CD4-positive, CD25-positive, alpha-beta regulatory T cell (primary cell): Measurements from ENCODE around the gene TM6SF1. TPM values are rescaled to one million over a fixed set of nuclear protein-coding genes. Genes with fewer than 3 reads are reported as not detected.

Experiments
- ATAC-seq, 2 donors: fragments of 150-1000 bp; cut with Tn5 transposase; one replicate each; pipeline ENCODE4 v1.10.0; 2021; ENCODE audit warnings: low read depth in 2 of 2, moderate number of reproducible peaks in 2 of 2, moderate library complexity in 1 of 2
- DNase-seq, 3 donors: peaks; one replicate each; pipeline versions ENCODE4 v3.0.0 to v3.0.0-alpha.2; 2012 to 2022; ENCODE audit warnings: mixed read lengths in 1 of 3
- H3K27ac ChIP-seq: one replicate; pipeline ENCODE4 v1.7.0; 2013; ENCODE audit warnings: mild to moderate bottlenecking, low read length; ENCODE audit not compliant: insufficient read depth, poor library complexity, severe bottlenecking
- H3K27me3 ChIP-seq: one replicate; pipeline ENCODE4 v1.7.0; 2013; ENCODE audit warnings: low read length; ENCODE audit not compliant: control insufficient read depth, insufficient read depth
- H3K36me3 ChIP-seq: one replicate; pipeline ENCODE4 v1.7.0; 2013; ENCODE audit warnings: mild to moderate bottlenecking, low read length, moderate library complexity; ENCODE audit not compliant: control insufficient read depth, insufficient read depth
- H3K4me1 ChIP-seq: 2 replicates; pipeline ENCODE4 v1.7.0; 2013; ENCODE audit warnings: mild to moderate bottlenecking, low read length; ENCODE audit not compliant: insufficient read depth, control insufficient read depth, poor library complexity, severe bottlenecking
- H3K4me3 ChIP-seq: one replicate; pipeline ENCODE4 v1.7.0; 2013; ENCODE audit warnings: low read depth, mild to moderate bottlenecking, low read length, moderate library complexity
- H3K9me3 ChIP-seq, 2 experiments: 1 replicate in 1 of 2; 2 replicates in 1 of 2; pipeline ENCODE4 v1.7.0; 2013; ENCODE audit warnings: low read length in 2 of 2, mild to moderate bottlenecking in 1 of 2, moderate library complexity in 1 of 2; ENCODE audit not compliant: control insufficient read depth in 2 of 2
- H3K27ac Mint-ChIP-seq, 3 donors: one replicate each; pipeline ENCODE4 v1.8.0; 2020 to 2022; ENCODE audit warnings: mild to moderate bottlenecking in 3 of 3, mixed read lengths in 3 of 3, moderate library complexity in 2 of 3
- H3K27me3 Mint-ChIP-seq: one replicate; pipeline ENCODE4 v1.8.0; 2022; ENCODE audit warnings: mild to moderate bottlenecking, mixed read lengths
- H3K36me3 Mint-ChIP-seq: one replicate; pipeline ENCODE4 v1.8.0; 2020; ENCODE audit warnings: mixed read lengths
- H3K4me1 Mint-ChIP-seq, 4 donors: one replicate each; pipeline ENCODE4 v1.8.0; 2020 to 2022; ENCODE audit warnings: mixed read lengths in 4 of 4, mild to moderate bottlenecking in 1 of 4
- H3K4me3 Mint-ChIP-seq, 4 donors: one replicate each; pipeline ENCODE4 v1.8.0; 2020 to 2022; ENCODE audit warnings: mild to moderate bottlenecking in 4 of 4, mixed read lengths in 4 of 4, moderate library complexity in 3 of 4
- H3K9me3 Mint-ChIP-seq, 7 donors: one replicate each; pipeline ENCODE4 v1.8.0; 2020 to 2022; ENCODE audit warnings: mixed read lengths in 7 of 7, mild to moderate bottlenecking in 3 of 7, moderate library complexity in 2 of 7
- polyA plus RNA-seq, 4 donors: library from polyadenylated mRNA; unstranded; fragments of 300-500 nt; fragmentation: Illumina TruSeq; gene quantifications; one replicate each; pipeline ENCODE4 v1.2.3, GENCODE V29; 2021
- total RNA-seq: library from RNA; stranded (reverse); gene quantifications from one replicate; pipeline ENCODE4 v1.2.3, GENCODE V29; 2022

Gene TM6SF1
- total and polyA plus RNA-seq, 5 donors from 2014 or later: 0.16 to 0.42 TPM; not detected in 3

DNA sequence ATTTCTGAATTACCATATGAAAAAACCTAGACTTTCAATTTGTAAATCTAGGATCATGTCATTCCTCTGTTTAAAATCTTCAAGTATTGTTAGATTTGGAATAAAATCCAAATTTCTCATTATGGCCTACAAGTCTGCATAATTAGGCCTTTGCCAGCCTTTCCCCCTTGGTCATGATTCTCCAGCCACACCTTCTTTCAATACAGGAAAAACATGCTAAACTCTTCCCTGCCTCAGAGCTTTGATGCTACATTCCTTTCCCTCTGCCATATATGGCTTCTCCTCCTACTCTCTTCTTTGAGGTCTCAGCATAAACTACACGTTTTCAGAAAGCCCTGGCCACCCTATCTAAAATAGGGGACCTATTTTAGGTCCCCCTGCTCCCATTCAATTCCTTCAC, 48.5 kb downstream of the TM6SF1 start:
- Histone ChIP-seq H3K36me3 (no peaks in the 10 kb centered on the region), H3K9me3 (no peaks in the 10 kb centered on the region), H3K27me3 (peaks cover 5% of the 10 kb centered on the region), H3K4me1 (no peaks in the 10 kb centered on the region), H3K27ac (no peak overlapping the region), H3K4me3 (no peak overlapping the region)
- Mint-ChIP-seq H3K36me3 (peaks cover 5% of the 10 kb centered on the region), H3K4me3 (no peak overlapping the region), H3K27me3 (peaks cover 34% of the 10 kb centered on the region), H3K27ac (no peak overlapping the region), H3K9me3 (no peaks in the 10 kb centered on the region), H3K4me1 (no peaks in the 10 kb centered on the region)
- DNase-seq (no peak), ATAC-seq (no peak)

DNA sequence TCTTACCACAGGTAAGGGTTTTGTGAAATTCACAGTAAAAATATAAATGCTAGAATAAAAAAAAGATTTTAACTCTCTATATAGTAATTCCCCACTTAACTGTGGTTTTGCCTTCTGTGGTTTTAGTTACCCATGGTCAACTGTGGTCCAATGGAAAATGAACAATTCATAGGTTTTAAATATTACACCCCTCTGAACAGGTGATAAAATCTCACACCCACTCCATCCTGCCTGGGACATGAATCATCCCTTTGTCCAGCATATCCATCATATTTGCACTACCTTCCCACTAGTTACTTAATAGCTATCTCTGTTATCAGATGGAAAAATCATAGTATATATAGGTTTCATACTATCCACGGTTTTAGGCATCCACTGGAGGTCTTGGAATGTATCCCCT, 50.9 kb downstream of the TM6SF1 start:
- Histone ChIP-seq H3K4me1 (no peaks in the 10 kb centered on the region), H3K27me3 (peaks cover 11% of the 10 kb centered on the region), H3K4me3 (no peak overlapping the region), H3K36me3 (no peaks in the 10 kb centered on the region), H3K9me3 (no peaks in the 10 kb centered on the region), H3K27ac (no peak overlapping the region)
- Mint-ChIP-seq H3K4me3 (no peak overlapping the region), H3K4me1 (no peaks in the 10 kb centered on the region), H3K36me3 (peaks cover 5% of the 10 kb centered on the region), H3K27me3 (peaks cover 47% of the 10 kb centered on the region), H3K27ac (no peak overlapping the region), H3K9me3 (peaks cover 0 to 2% (median 0%) of the 10 kb centered on the region in 7 donors)
- no peak for DNase-seq
- ATAC-seq: no peak

DNA sequence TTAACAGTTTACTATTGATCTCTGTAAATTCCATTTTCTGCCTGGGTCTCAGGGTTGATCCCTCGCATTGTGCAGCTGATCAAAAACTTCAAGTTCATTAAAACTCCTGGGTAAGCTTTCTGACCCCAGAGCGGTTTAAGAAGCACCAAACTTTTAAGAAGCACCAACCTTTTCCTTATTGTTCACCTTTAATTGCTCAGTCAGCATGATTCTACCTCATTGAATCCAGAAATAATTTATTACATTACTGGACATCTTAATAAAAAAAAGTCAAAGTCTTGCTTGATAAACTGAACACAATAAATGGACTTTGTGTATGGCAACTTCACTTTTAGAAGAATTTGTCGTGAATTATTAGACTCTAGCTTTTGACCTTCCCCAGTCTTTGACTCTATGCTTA, 53.3 kb downstream of the TM6SF1 start:
- no peak for DNase-seq
- no peak overlapping the region for H3K4me3 ChIP-seq
- Mint-ChIP-seq H3K4me3 (no peak overlapping the region), H3K27ac (no peak overlapping the region), H3K27me3 (peaks cover 47% of the 10 kb centered on the region), H3K4me1 (no peaks in the 10 kb centered on the region), H3K36me3 (peaks cover 5% of the 10 kb centered on the region), H3K9me3 (peaks cover 0 to 2% (median 0%) of the 10 kb centered on the region in 7 donors)
- no peaks in the 10 kb centered on the region for H3K9me3 ChIP-seq
- H3K4me1 ChIP-seq: no peaks in the 10 kb centered on the region
- ATAC-seq: no peak
- no peaks in the 10 kb centered on the region for H3K36me3 ChIP-seq
- peaks cover 14% of the 10 kb centered on the region for H3K27me3 ChIP-seq
- no peak overlapping the region for H3K27ac ChIP-seq

DNA sequence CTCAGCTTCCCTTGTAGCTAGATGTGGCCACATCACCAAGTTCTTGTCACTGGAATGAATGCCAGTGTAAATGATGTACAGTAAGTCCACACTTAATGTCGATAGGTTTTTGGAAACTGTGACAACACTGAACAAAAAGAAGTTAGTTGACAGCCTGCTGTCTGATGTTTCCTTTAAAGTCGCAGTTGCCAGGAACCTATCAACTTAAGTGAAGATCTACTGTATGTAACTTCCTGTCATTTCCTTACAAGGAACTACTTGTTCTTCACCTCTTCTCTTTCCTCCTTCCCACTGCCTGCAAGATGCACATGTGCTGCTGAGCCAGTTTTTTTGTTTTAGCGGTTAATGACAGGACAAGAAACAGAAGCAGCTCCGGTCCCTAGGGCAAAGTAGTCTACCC, 55.6 kb downstream of the TM6SF1 start:
- Histone ChIP-seq H3K9me3 (peaks cover 3 to 7% of the 10 kb centered on the region in 2 experiments), H3K27ac (no peak overlapping the region), H3K36me3 (no peaks in the 10 kb centered on the region), H3K4me1 (no peaks in the 10 kb centered on the region), H3K27me3 (peaks cover 17% of the 10 kb centered on the region), H3K4me3 (no peak overlapping the region)
- Mint-ChIP-seq H3K27ac (no peak overlapping the region), H3K4me3 (no peak overlapping the region), H3K27me3 (peaks cover 37% of the 10 kb centered on the region), H3K36me3 (peaks cover 9% of the 10 kb centered on the region), H3K9me3 (peaks cover 0 to 14% (median 4%) of the 10 kb centered on the region in 7 donors), H3K4me1 (no peaks in the 10 kb centered on the region)
- no peak for ATAC-seq
- peak in 1 of 3 donors; percentile 9 for DNase-seq

DNA sequence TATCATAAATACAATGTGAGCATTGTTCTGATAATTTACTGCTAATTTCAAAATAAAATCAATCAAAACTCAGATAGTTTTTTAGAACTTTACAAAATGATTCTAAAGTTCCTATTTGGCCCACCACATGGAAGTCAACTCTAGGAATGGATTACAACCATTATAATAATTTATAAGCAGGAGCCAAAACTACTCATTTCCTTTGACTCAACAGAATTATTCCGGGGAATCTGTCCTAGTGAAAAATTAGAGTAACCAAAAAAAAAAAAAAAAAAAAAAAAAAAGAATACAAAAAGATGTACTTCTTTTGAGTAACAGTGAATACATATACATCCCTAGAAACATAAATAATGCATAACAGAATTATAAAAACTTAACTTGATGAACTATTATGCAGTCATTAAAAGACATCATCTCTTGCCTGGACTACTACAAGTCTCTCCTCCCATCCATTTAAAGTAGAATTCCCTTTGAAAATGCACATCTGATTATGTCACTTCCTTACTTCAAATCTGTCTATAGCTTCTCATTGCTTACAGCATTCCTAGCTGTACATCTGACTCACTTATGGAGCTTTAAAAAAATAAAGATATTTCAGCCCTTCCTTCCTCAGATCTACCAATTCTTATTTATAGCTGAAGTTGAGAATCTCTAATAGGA, 56.8 kb downstream of the TM6SF1 start:
- peaks cover 17% of the 10 kb centered on the region for H3K27me3 ChIP-seq
- H3K4me1 ChIP-seq: no peaks in the 10 kb centered on the region
- H3K36me3 ChIP-seq: no peaks in the 10 kb centered on the region
- H3K27ac Mint-ChIP-seq: no peak overlapping the region
- DNase-seq (no peak), ATAC-seq (no peak)
- no peak overlapping the region for H3K27ac ChIP-seq
- peaks cover 9% of the 10 kb centered on the region for H3K36me3 Mint-ChIP-seq
- peaks cover 0 to 14% (median 4%) of the 10 kb centered on the region in 7 donors for H3K9me3 Mint-ChIP-seq
- H3K9me3 ChIP-seq: peaks cover 3 to 7% of the 10 kb centered on the region in 2 experiments
- H3K4me3 ChIP-seq: no peak overlapping the region
- H3K27me3 Mint-ChIP-seq: peaks cover 34% of the 10 kb centered on the region
- H3K4me1 Mint-ChIP-seq: no peaks in the 10 kb centered on the region
- H3K4me3 Mint-ChIP-seq: no peak overlapping the region

DNA sequence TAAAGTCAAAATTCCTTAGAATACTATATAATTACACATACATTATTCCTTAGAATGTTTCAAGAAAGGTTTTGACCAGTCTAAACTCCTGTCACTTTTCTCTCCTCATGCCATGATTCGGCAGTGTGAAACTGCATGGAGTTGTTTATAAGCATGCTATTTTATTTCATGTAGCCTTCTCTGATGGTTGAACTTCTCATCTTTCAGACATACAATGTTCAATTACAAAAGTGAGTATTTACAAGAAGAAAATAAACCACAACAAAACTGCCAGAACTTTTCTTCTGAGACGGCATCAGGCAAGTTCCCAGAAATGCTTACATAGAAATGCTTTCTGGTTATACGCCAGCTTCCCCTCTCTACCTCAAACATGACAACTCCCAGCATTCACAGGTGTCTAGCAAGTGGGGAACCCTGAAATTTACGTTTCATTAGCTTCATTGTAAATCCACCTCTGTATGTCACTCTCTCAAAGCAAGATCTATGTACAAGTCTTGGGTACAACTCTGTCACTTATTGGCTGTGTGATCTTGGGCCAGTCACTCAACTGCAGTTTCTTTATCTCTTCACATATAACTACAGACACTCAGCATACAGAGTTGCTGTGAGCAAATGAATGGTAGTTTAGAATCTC, 57.4 kb downstream of the TM6SF1 start:
- Mint-ChIP-seq H3K4me1 (no peaks in the 10 kb centered on the region), H3K4me3 (no peak overlapping the region), H3K27me3 (peaks cover 28% of the 10 kb centered on the region), H3K27ac (no peak overlapping the region), H3K36me3 (peaks cover 4% of the 10 kb centered on the region), H3K9me3 (peaks cover 0 to 14% (median 4%) of the 10 kb centered on the region in 7 donors)
- DNase-seq (peak in 1 of 3 donors; percentile 55), ATAC-seq (no peak)
- Histone ChIP-seq H3K27ac (no peak overlapping the region), H3K36me3 (no peaks in the 10 kb centered on the region), H3K27me3 (peaks cover 16% of the 10 kb centered on the region), H3K9me3 (peaks cover 3 to 7% of the 10 kb centered on the region in 2 experiments), H3K4me1 (no peaks in the 10 kb centered on the region), H3K4me3 (no peak overlapping the region)

DNA sequence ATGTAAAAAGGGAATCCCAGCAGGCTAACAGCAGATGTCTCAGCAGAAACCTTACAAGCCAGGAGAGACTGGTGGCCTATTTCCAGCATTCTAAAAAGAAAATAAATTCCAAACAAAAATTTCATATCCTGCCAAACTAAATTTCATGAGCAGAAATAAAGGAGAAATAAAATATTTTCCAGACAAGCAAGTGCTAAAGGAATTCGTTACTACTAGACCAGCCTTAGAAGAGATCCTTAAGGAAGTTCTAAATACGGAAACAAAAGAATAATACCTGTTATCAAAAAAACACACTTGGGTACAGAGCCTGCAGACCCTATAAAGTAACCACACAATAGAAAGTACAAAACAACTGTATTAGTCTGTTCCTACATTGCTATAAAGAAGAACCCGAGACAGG, 58.8 kb downstream of the TM6SF1 start:
- DNase-seq (no peak), ATAC-seq (no peak)
- no peaks in the 10 kb centered on the region for H3K36me3 ChIP-seq
- H3K4me1 ChIP-seq: no peaks in the 10 kb centered on the region
- no peak overlapping the region for H3K4me3 Mint-ChIP-seq
- H3K27ac ChIP-seq: no peak overlapping the region
- H3K36me3 Mint-ChIP-seq: peaks cover 4% of the 10 kb centered on the region
- H3K4me1 Mint-ChIP-seq: no peaks in the 10 kb centered on the region
- H3K27me3 Mint-ChIP-seq: peaks cover 21% of the 10 kb centered on the region
- H3K4me3 ChIP-seq: no peak overlapping the region
- peaks cover 11% of the 10 kb centered on the region for H3K27me3 ChIP-seq
- no peak overlapping the region for H3K27ac Mint-ChIP-seq
- peaks cover 0 to 14% (median 4%) of the 10 kb centered on the region in 7 donors for H3K9me3 Mint-ChIP-seq
- H3K9me3 ChIP-seq: peaks cover 3 to 7% of the 10 kb centered on the region in 2 experiments

DNA sequence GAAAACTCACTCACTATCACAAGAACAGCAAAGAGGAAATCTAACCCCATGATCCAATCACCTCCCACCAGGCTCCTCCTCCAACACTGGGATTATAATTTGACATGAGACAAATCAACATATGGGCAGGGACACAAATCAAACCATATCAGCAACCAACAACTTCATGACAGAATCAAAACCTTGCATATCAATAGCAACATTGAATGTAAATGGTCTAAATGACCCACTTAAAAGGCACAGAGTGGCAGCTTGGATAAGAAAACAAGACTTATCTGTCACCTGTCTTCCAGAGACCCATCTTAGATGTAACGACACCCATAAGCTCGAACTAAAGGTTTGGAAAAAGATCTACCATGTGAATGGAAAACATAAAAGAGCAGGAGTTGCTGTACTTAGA, 59.4 kb downstream of the TM6SF1 start:
- Histone ChIP-seq H3K36me3 (no peaks in the 10 kb centered on the region), H3K27me3 (peaks cover 9% of the 10 kb centered on the region), H3K4me3 (no peak overlapping the region), H3K27ac (no peak overlapping the region), H3K9me3 (peaks cover 3 to 7% of the 10 kb centered on the region in 2 experiments), H3K4me1 (no peaks in the 10 kb centered on the region)
- Mint-ChIP-seq H3K27me3 (peaks cover 19% of the 10 kb centered on the region), H3K27ac (no peak overlapping the region), H3K9me3 (peaks cover 0 to 14% (median 4%) of the 10 kb centered on the region in 7 donors), H3K36me3 (peaks cover 4% of the 10 kb centered on the region), H3K4me1 (no peaks in the 10 kb centered on the region), H3K4me3 (no peak overlapping the region)
- DNase-seq (no peak), ATAC-seq (no peak)
